ENCODE measurements around the gene RNASEH2C. TPM values are rescaled to one million over a fixed set of nuclear protein-coding genes. Genes with fewer than 3 reads are reported as not detected.
"Not testable (repeated sequence)": the region's sequence is repeated elsewhere in the genome, so short reads cannot be mapped to it uniquely, and the experiment has no call there.

Gene RNASEH2C
- total and polyA plus RNA-seq, 12 donors: 13.5 to 170 (median 110) TPM

DNA sequence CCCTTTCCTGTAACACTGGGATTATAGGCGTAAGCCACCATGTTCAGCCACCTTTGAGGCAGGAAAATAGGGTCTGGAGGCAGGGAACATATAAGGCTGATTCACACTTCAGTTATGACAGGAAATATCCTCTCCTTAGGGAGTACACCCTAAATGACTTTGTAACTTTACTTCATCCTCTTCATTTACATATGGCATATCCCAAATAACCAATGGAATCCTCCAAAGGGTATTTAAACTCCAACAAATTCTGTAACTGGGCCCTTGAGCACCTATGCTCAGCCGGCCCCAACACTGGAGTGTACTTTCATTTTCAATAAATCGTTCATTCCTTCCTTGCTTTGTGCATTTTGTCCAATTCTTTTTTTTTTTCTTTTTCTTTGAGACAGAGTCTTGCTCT, 10.2 kb downstream of the RNASEH2C start:
- intact Hi-C loops (cut with DNase I): loop anchor here in 1 of 2 donors (5.0 kb wide), 1 partner anchor 72 kb away; the partner anchor contains the start of gene AP5B1
- WGBS, 4 donors: 76 to 85% (median 83%) methylated on average over 3 of the region's 3 CpGs
- Histone ChIP-seq H3K27me3 (no peaks in the 10 kb centered on the region), H3K9me3 (replicated peaks in 1 of 3) (no peaks in the 10 kb centered on the region), H3K4me1 (replicated peaks in 1 of 2) (peaks cover 7 to 15% of the 10 kb centered on the region in 2 donors), H3K27ac (no peak overlapping the region), H3K4me3 (no peak overlapping the region), H3K36me3 (replicated peaks in 1 of 2) (peaks cover 0 to 23% of the 10 kb centered on the region in 2 donors)
- no peak for DNase-seq
- TF ChIP-seq POLR2A (IDR thresholded peaks at IDR 0.05): no peak
- TF ChIP-seq, protein P1, sequence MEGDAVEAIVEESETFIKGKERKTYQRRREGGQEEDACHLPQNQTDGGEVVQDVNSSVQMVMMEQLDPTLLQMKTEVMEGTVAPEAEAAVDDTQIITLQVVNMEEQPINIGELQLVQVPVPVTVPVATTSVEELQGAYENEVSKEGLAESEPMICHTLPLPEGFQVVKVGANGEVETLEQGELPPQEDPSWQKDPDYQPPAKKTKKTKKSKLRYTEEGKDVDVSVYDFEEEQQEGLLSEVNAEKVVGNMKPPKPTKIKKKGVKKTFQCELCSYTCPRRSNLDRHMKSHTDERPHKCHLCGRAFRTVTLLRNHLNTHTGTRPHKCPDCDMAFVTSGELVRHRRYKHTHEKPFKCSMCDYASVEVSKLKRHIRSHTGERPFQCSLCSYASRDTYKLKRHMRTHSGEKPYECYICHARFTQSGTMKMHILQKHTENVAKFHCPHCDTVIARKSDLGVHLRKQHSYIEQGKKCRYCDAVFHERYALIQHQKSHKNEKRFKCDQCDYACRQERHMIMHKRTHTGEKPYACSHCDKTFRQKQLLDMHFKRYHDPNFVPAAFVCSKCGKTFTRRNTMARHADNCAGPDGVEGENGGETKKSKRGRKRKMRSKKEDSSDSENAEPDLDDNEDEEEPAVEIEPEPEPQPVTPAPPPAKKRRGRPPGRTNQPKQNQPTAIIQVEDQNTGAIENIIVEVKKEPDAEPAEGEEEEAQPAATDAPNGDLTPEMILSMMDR (IDR thresholded peaks at IDR 0.05): no peak

DNA sequence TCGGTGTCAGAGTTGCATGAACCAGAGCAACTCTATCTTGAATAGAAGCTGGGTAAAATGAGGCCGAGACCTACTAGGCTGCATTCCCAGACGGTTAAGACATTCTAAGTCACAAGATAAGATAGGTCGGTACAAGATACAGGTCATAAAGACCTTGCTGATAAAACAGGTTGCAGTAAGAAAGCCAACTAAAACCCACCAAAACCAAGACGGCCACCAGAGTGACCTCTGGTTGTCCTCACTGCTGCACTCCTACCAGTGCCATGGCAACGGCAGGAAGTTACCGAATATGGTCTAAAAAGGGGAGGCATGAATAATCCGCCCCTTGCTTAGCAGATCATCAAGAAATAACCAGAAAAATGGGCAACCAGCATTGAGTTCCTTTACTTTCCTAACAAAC, 10.9 kb downstream of the RNASEH2C start:
- 54 to 66% (median 58%) methylated on average over 8 of the region's 8 CpGs for WGBS, 4 donors
- intact Hi-C loops (cut with DNase I): loop anchor here in 1 of 2 donors (5.0 kb wide), 1 partner anchor 73 kb away; the partner anchor contains the start of gene AP5B1
- H3K9me3 ChIP-seq (replicated peaks in 1 of 3): no peaks in the 10 kb centered on the region
- DNase-seq: peak in 1 of 7 donors; percentile 11
- peaks cover 7 to 15% of the 10 kb centered on the region in 2 donors for H3K4me1 ChIP-seq (replicated peaks in 1 of 2)
- H3K27ac ChIP-seq: no peak overlapping the region
- no peak overlapping the region for H3K4me3 ChIP-seq
- no peaks in the 10 kb centered on the region for H3K27me3 ChIP-seq
- TF ChIP-seq POLR2A (IDR thresholded peaks at IDR 0.05): no peak
- TF ChIP-seq, protein P1 (IDR thresholded peaks at IDR 0.05): no peak
- H3K36me3 ChIP-seq (replicated peaks in 1 of 2): peaks cover 0 to 15% of the 10 kb centered on the region in 2 donors

GRCh38 chr11:65708451-65708850, 12.1 kb downstream of the RNASEH2C start:
- no peaks in the 10 kb centered on the region for H3K9me3 ChIP-seq (replicated peaks in 1 of 3)
- intact Hi-C loops (cut with DNase I): no loop called here
- H3K4me1 ChIP-seq (replicated peaks in 1 of 2): peaks cover 7 to 15% of the 10 kb centered on the region in 2 donors
- 77 to 85% (median 79%) methylated on average over 5 of the region's 5 CpGs for WGBS, 4 donors
- H3K27me3 ChIP-seq: peaks cover 10% of the 10 kb centered on the region
- TF ChIP-seq, protein P1 (IDR thresholded peaks at IDR 0.05): no peak
- TF ChIP-seq POLR2A (IDR thresholded peaks at IDR 0.05): no peak
- DNase-seq: no peak
- H3K27ac ChIP-seq: no peak overlapping the region
- peaks cover 0 to 3% of the 10 kb centered on the region in 2 donors for H3K36me3 ChIP-seq (replicated peaks in 1 of 2)
- no peak overlapping the region for H3K4me3 ChIP-seq

DNA sequence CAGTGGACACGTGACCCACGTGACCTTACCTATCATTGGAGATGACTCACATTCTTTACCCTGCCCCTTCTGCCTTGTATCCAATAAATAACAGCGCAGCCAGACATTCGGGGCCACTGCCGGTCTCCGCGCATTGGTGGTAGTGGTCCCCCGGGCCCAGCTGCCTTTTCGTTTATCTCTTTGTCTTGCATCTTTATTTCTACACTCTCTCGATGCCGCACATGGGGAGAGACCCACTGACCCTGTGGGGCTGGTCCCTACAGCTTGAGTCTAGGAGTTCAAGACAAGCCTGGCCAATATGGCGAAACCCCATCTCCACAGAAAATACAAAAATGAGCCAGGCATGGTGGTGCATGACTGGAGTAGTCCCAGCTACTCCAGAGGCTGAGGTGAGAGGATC, 13.6 kb downstream of the RNASEH2C start:
- H3K4me1 ChIP-seq (replicated peaks in 1 of 2); DNase-seq; H3K36me3 ChIP-seq (replicated peaks in 1 of 2); H3K9me3 ChIP-seq (replicated peaks in 1 of 3); H3K4me3 ChIP-seq; H3K27ac ChIP-seq; intact Hi-C loops (cut with DNase I): not testable (repeated sequence)
- H3K27me3 ChIP-seq: peaks cover 20% of the 10 kb centered on the region
- WGBS, 4 donors: 44 to 62% (median 51%) methylated on average over 10 to 12 of the region's 12 CpGs

- TF ChIP-seq, protein P1 (IDR thresholded peaks at IDR 0.05): peak; percentile 55 to 86 (median 72)
- H3K9me3 ChIP-seq (replicated peaks in 1 of 3); H3K36me3 ChIP-seq (replicated peaks in 1 of 2); H3K4me1 ChIP-seq (replicated peaks in 1 of 2); H3K27ac ChIP-seq; intact Hi-C loops (cut with DNase I): not testable (repeated sequence)
- 7 to 17% (median 7%) methylated on average over 9 to 14 of the region's 14 CpGs for WGBS, 4 donors
- DNase-seq: peak; percentile 65 to 92 (median 79)
- Histone ChIP-seq H3K27me3 (peaks cover 22% of the 10 kb centered on the region), H3K4me3 (peak overlapping the region in 1 of 4 donors; percentile 39)
These were observed 14.3 kb downstream of the RNASEH2C start for GRCh38 chr11:65706303-65706763.

Data from adrenal gland (tissue), 12 donors.